ENCODE results near the gene MAT2A.
"Not testable (repeated sequence)": the region's sequence is repeated elsewhere in the genome, so short reads cannot be mapped to it uniquely, and the experiment has no call there.

Gene MAT2A

GRCh38 chr2:85524336-85524908 is 14.5 kb upstream of the MAT2A start:
- DNase-seq = no peak

- DNase-seq = no peak
Observed at GRCh38 chr2:85525029-85525428, 13.9 kb upstream of the MAT2A start.

- no peak for DNase-seq
Observed at GRCh38 chr2:85525567-85525966, 13.4 kb upstream of the MAT2A start.

GRCh38 chr2:85527787-85528186 is 11.2 kb upstream of the MAT2A start:
- DNase-seq = no peak

GRCh38 chr2:85528355-85528754 is 10.6 kb upstream of the MAT2A start:
- no peak for DNase-seq

- no peak for DNase-seq
Observed at GRCh38 chr2:85529809-85530208, 9.2 kb upstream of the MAT2A start.

- DNase-seq = no peak
Observed at GRCh38 chr2:85531589-85531988, 7.4 kb upstream of the MAT2A start.

GRCh38 chr2:85534099-85534498 is 4.9 kb upstream of the MAT2A start:
- no peak for DNase-seq

- DNase-seq = no peak
Observed at GRCh38 chr2:85534881-85535280, 4.1 kb upstream of the MAT2A start.

- DNase-seq = no peak
Observed at GRCh38 chr2:85536479-85536878, 2.5 kb upstream of the MAT2A start.

GRCh38 chr2:85537600-85538506 is 1.1 kb upstream of the MAT2A start:
- DNase-seq = peak; percentile 62

- DNase-seq = peak; percentile 60
Observed at GRCh38 chr2:85539361-85540132, 579 bp downstream of the MAT2A start.

- no peak for DNase-seq
Observed at GRCh38 chr2:85540133-85540648, 1.2 kb downstream of the MAT2A start.

- DNase-seq = no peak
Observed at GRCh38 chr2:85541262-85541661, 2.3 kb downstream of the MAT2A start.

- DNase-seq = no peak
Observed at GRCh38 chr2:85541753-85542457, 2.9 kb downstream of the MAT2A start.

GRCh38 chr2:85542777-85543176 is 3.8 kb downstream of the MAT2A start:
- DNase-seq = no peak

GRCh38 chr2:85544254-85544691 is 5.3 kb downstream of the MAT2A start:
- DNase-seq = peak; percentile 58

- DNase-seq = not testable (repeated sequence)
Observed at GRCh38 chr2:85544915-85545779, 6.2 kb downstream of the MAT2A start.

GRCh38 chr2:85545780-85546240 is 6.8 kb downstream of the MAT2A start:
- no peak for DNase-seq

GRCh38 chr2:85547089-85547858 is 8.3 kb downstream of the MAT2A start:
- no peak for DNase-seq

Measured in NCI-H345 (cell line).